ENCODE data around the gene TLE5. TPM values are rescaled to one million over a fixed set of nuclear protein-coding genes. Genes with fewer than 3 reads are reported as not detected.

Gene TLE5
- polyA plus RNA-seq, 3 donors = 27.5 to 309 (median 34.4) TPM

GRCh38 chr19:3099347-3100145, 37.3 kb upstream of the TLE5 start:
- peaks cover 47% of the 10 kb centered on the region for H4K20me1 ChIP-seq (ENCODE audit: insufficient read depth, low read length)
- intact Hi-C loops (cut with micrococcal nuclease) = loop anchor here (5.0 to 10.0 kb wide), 2 partner anchors 137 to 145 kb away; no protein-coding TSS in a partner anchor
- H3K9ac ChIP-seq (ENCODE audit: insufficient read depth, low read length, poor library complexity, severe bottlenecking) = peak overlapping the region; percentile 38
- Mint-ChIP-seq H3K4me1 (peaks cover 36% of the 10 kb centered on the region), H3K4me3 (peak overlapping the region; percentile 83 to 99), H3K36me3 (peaks cover 2 to 5% of the 10 kb centered on the region in 2 donors), H3K27ac (no peak overlapping the region), H3K9me3 (peaks cover 0 to 15% (median 6%) of the 10 kb centered on the region in 7 donors), H3K27me3 (ENCODE audit: low read depth in 3 of 3) (peaks cover 28 to 76% (median 53%) of the 10 kb centered on the region in 3 donors)
- no peak for TF ChIP-seq CTCF (IDR thresholded peaks at IDR 0.05)
- H3K79me2 ChIP-seq (ENCODE audit: insufficient read depth, low read length) = no peaks in the 10 kb centered on the region
- peaks cover 0 to 5% of the 10 kb centered on the region in 2 donors for H3K9me3 ChIP-seq (replicated peaks in 1 of 2; ENCODE audit: control insufficient read depth in 1 of 2, insufficient read depth in 1 of 2, low read length in 2 of 2)
- H3K27ac ChIP-seq (ENCODE audit: low read depth in 1 of 2, low read length in 2 of 2) = no peak overlapping the region
- no peak for DNase-seq
- H3K36me3 ChIP-seq (replicated peaks in 1 of 2; ENCODE audit: control insufficient read depth in 1 of 2, insufficient read depth in 2 of 2, low read length in 2 of 2) = no peaks in the 10 kb centered on the region
- H3K4me3 ChIP-seq (replicated peaks in 1 of 3; ENCODE audit: low read depth in 2 of 3, low read length in 3 of 3) = peak overlapping the region in 2 of 3 experiments; percentile 20 to 67
- H3K4me1 ChIP-seq (ENCODE audit: control insufficient read depth in 1 of 2, insufficient read depth in 2 of 2, low read length in 2 of 2) = peaks cover 37 to 43% of the 10 kb centered on the region in 2 donors
- H2AFZ ChIP-seq (ENCODE audit: insufficient read depth, low read depth, low read length, poor library complexity, severe bottlenecking) = peak overlapping the region; percentile 47
- H3K27me3 ChIP-seq (ENCODE audit: control insufficient read depth in 2 of 2, insufficient read depth in 2 of 2, low read length in 2 of 2) = peaks cover 10 to 62% of the 10 kb centered on the region in 2 donors
- peak overlapping the region; percentile 76 for H3K4me2 ChIP-seq (replicated peaks; ENCODE audit: extremely low read depth, low read length, poor library complexity, severe bottlenecking)
- 97% methylated on average over 27 of the region's 29 CpGs for WGBS (ENCODE audit: insufficient coverage)

- intact Hi-C loops (cut with micrococcal nuclease) = no loop called here
These were observed 36.4 kb upstream of the TLE5 start for GRCh38 chr19:3098515-3099346.

More at GRCh38 chr19:3098515-3099346, 36.4 kb upstream of the TLE5 start:
- H2AFZ ChIP-seq (ENCODE audit: insufficient read depth, low read depth, low read length, poor library complexity, severe bottlenecking) = peak overlapping the region; percentile 47
- peaks cover 41% of the 10 kb centered on the region for H4K20me1 ChIP-seq (ENCODE audit: insufficient read depth, low read length)
- no peaks in the 10 kb centered on the region for H3K36me3 ChIP-seq (replicated peaks in 1 of 2; ENCODE audit: control insufficient read depth in 1 of 2, insufficient read depth in 2 of 2, low read length in 2 of 2)
- peak overlapping the region; percentile 38 for H3K9ac ChIP-seq (ENCODE audit: insufficient read depth, low read length, poor library complexity, severe bottlenecking)
- peaks cover 2 to 5% of the 10 kb centered on the region in 2 donors for H3K36me3 Mint-ChIP-seq
- no peak overlapping the region for H3K27ac ChIP-seq (ENCODE audit: low read depth in 1 of 2, low read length in 2 of 2)
- peaks cover 0 to 5% of the 10 kb centered on the region in 2 donors for H3K9me3 ChIP-seq (replicated peaks in 1 of 2; ENCODE audit: control insufficient read depth in 1 of 2, insufficient read depth in 1 of 2, low read length in 2 of 2)
- peaks cover 29 to 77% (median 49%) of the 10 kb centered on the region in 3 donors for H3K27me3 Mint-ChIP-seq (ENCODE audit: low read depth in 3 of 3)
- WGBS (ENCODE audit: insufficient coverage) = 42% methylated on average over 39 of the region's 40 CpGs
- peaks cover 31 to 36% of the 10 kb centered on the region in 2 donors for H3K4me1 ChIP-seq (ENCODE audit: control insufficient read depth in 1 of 2, insufficient read depth in 2 of 2, low read length in 2 of 2)
- DNase-seq = peak; percentile 41 to 55 (median 52)
- peaks cover 10 to 63% of the 10 kb centered on the region in 2 donors for H3K27me3 ChIP-seq (ENCODE audit: control insufficient read depth in 2 of 2, insufficient read depth in 2 of 2, low read length in 2 of 2)
- peaks cover 0 to 15% (median 6%) of the 10 kb centered on the region in 7 donors for H3K9me3 Mint-ChIP-seq
- peaks cover 31% of the 10 kb centered on the region for H3K4me1 Mint-ChIP-seq
- peak overlapping the region; percentile 76 for H3K4me2 ChIP-seq (replicated peaks; ENCODE audit: extremely low read depth, low read length, poor library complexity, severe bottlenecking)
- no peaks in the 10 kb centered on the region for H3K79me2 ChIP-seq (ENCODE audit: insufficient read depth, low read length)
- peak overlapping the region in 4 of 7 donors; percentile 4 to 34 (median 16) for H3K27ac Mint-ChIP-seq
- peak overlapping the region in 2 of 3 experiments; percentile 20 to 67 for H3K4me3 ChIP-seq (replicated peaks in 1 of 3; ENCODE audit: low read depth in 2 of 3, low read length in 3 of 3)
- H3K4me3 Mint-ChIP-seq = peak overlapping the region; percentile 83 to 99
- no peak for TF ChIP-seq CTCF (IDR thresholded peaks at IDR 0.05)
